Psoas muscle (tissue), 8 donors: ENCODE data around the gene CPNE7. TPM values are rescaled to one million over a fixed set of nuclear protein-coding genes. Genes with fewer than 3 reads are reported as not detected.

Experiments used
- ATAC-seq, 4 donors: fragments of 200-7000 bp; cut with Tn5 transposase; one replicate each; pipeline ENCODE4 v1.9.1; 2020; ENCODE audit warnings: moderate library complexity in 3 of 4, mild to moderate bottlenecking in 2 of 4
- DNase-seq, 2 donors: peaks; one replicate each; pipeline ENCODE4 v3.0.0-alpha.2; 2020
- H3K27ac ChIP-seq: fragments of 200-600 bp; one replicate; pipeline ENCODE4 v1.8.0; 2022
- H3K27me3 ChIP-seq, 3 donors: fragments of 200-600 bp in 1 of 3; one replicate each; pipeline versions ENCODE4 v1.6.1 to v1.8.0; 2013 to 2022; ENCODE audit warnings: low read length in 2 of 3, mild to moderate bottlenecking in 2 of 3, moderate library complexity in 1 of 3; ENCODE audit not compliant: insufficient read depth in 3 of 3
- H3K36me3 ChIP-seq, 2 donors: fragments of 200-600 bp in 1 of 2; one replicate each; pipeline versions ENCODE4 v1.6.1 to v1.8.0; 2013 to 2022; ENCODE audit warnings: low read depth in 1 of 2, mild to moderate bottlenecking in 1 of 2, moderate library complexity in 1 of 2; ENCODE audit not compliant: insufficient read depth in 1 of 2
- H3K4me1 ChIP-seq: fragments of 200-600 bp; one replicate; pipeline ENCODE4 v1.8.0; 2022
- H3K4me3 ChIP-seq: fragments of 200-600 bp; one replicate; pipeline ENCODE4 v1.8.0; 2022; ENCODE audit warnings: mild to moderate bottlenecking
- H3K9me3 ChIP-seq: fragments of 200-600 bp; one replicate; pipeline ENCODE4 v1.8.0; 2022
- CTCF ChIP-seq: fragments of 200-600 bp; IDR thresholded peaks from one replicate; pipeline ENCODE4 v1.8.0; 2022; ENCODE audit warnings: antibody characterized with exemption
- WGBS, 3 donors: extraction: QIAGEN DNeasy Blood & Tissue Kit; methylation state at CpG; one replicate each; pipeline versions ENCODE4 v1.1.6 to v1.1.7; 2013; 5-methylcytosine and 5-hydroxymethylcytosine counted together
- intact Hi-C, 2 donors: fragments of 100-400 bp; cut with DNase I; formaldehyde crosslinking; loops; one replicate each; pipeline versions ENCODE4 v1.11.0 to v1.14.2; 2022
- polyA plus RNA-seq, 3 donors: library from polyadenylated mRNA; stranded (reverse); fragments of 200-250 nt; gene quantifications; one replicate each; pipeline ENCODE4 v1.2.3, GENCODE V29; 2013
- total RNA-seq, 4 donors: library from RNA; stranded (reverse); fragmentation: NEBNext Ultra II Directional in 2 of 4; extraction: Animal tissue kit (Norgen Biotek cat#: 25700) in 2 of 4; gene quantifications; one replicate each; pipeline versions ENCODE4 v1.2.1 to v1.2.4, GENCODE V29; 2021 to 2023
- donor health status: healthy with polysubstance abuse.
- donor health status: DM: no; HTN: no; CAD: no; lungs with moderate emphysema.
- donor health status: Bipolar disorder and iron deficiency.
- donor health status: healthy.
- donor health status: DM: yes; HTN: yes; CAD: no.
- donor health status: DM: no; HTN: no; CAD: no.
- donor health status: DM: no; HTN: no; CAD: no.
- donor health status: DM: yes; HTN: yes; CAD: no.

CPNE7 gene
- total and polyA plus RNA-seq, 7 donors = 0.08 to 0.21 TPM; not detected in 5

DNA sequence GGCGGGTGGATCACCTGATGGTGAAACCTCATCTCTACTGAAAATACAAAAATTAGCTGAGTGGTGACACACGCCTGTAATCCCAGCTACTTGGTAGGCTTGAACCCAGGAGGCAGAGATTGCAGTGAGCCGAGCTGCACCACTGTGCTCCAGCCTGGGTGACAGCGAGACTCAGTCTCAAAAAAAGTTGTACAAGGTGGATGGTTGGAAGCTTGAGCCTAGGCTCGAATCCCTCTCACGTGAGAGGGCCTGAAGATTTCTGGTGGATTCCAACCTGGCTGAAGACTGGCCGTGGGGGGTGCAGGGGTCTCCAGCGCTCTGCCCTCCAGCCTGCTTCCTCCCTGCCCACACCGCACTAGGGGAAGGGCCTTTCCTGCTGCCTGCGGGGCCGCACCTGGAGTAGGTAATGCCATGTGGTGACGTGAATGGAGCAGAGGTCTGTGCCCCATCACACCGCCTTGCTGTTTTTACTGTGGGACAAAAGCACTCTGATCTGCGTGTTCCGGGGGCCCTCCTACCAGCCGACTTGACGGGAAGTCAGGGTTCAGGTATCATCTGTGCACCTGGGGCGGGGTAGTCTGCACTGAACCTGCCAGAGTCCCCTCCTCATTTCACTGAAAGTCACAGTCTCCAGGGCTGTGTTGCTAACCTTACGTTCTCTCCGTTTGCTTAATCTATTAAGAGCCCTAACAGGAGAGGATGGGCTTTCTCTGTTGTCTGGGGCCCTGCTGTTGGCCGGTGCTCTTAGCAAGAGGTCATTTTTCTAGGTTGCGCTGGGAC is 10.9 kb upstream of the CPNE7 start:
- Histone ChIP-seq H3K27me3 (peaks cover 0 to 2% (median 0%) of the 10 kb centered on the region in 3 donors), H3K27ac (peak overlapping the region; percentile 96), H3K4me3 (no peak overlapping the region), H3K36me3 (peaks cover 6 to 40% of the 10 kb centered on the region in 2 donors), H3K4me1 (peaks cover 44% of the 10 kb centered on the region), H3K9me3 (no peaks in the 10 kb centered on the region)
- 63 to 73% (median 68%) methylated on average over 22 of the region's 22 CpGs for WGBS, 3 donors
- ATAC-seq = no peak
- no peak for DNase-seq
- intact Hi-C loops = loop anchor here in 1 of 2 donors (5.0 kb wide), 1 partner anchor 37 kb away; no protein-coding TSS in a partner anchor
- no peak for TF ChIP-seq CTCF

GRCh38 chr16:89565256-89565505 is 10.4 kb upstream of the CPNE7 start:
- no peaks in the 10 kb centered on the region for H3K9me3 ChIP-seq
- no peak for DNase-seq
- no peak overlapping the region for H3K4me3 ChIP-seq
- H3K36me3 ChIP-seq = peaks cover 6 to 40% of the 10 kb centered on the region in 2 donors
- H3K27me3 ChIP-seq = peaks cover 0 to 7% (median 0%) of the 10 kb centered on the region in 3 donors
- TF ChIP-seq CTCF = no peak
- intact Hi-C loops = no loop called here
- no peak overlapping the region for H3K27ac ChIP-seq
- no peak for ATAC-seq
- WGBS, 3 donors = 23 to 46% (median 35%) methylated on average over 3 of the region's 3 CpGs
- H3K4me1 ChIP-seq = peaks cover 41% of the 10 kb centered on the region

GRCh38 chr16:89565506-89566372 is 9.8 kb upstream of the CPNE7 start:
- Histone ChIP-seq H3K4me3 (peak overlapping the region; percentile 43), H3K36me3 (peaks cover 6 to 40% of the 10 kb centered on the region in 2 donors), H3K27me3 (peaks cover 0 to 11% (median 0%) of the 10 kb centered on the region in 3 donors), H3K4me1 (peaks cover 41% of the 10 kb centered on the region), H3K9me3 (no peaks in the 10 kb centered on the region), H3K27ac (no peak overlapping the region)
- peak; percentile 70 to 82 for DNase-seq
- peak; percentile 50 to 63 (median 56) for ATAC-seq
- peak; percentile 51 for TF ChIP-seq CTCF
- intact Hi-C loops = no loop called here
- 4 to 6% (median 4%) methylated on average over 46 of the region's 46 CpGs for WGBS, 3 donors

DNA sequence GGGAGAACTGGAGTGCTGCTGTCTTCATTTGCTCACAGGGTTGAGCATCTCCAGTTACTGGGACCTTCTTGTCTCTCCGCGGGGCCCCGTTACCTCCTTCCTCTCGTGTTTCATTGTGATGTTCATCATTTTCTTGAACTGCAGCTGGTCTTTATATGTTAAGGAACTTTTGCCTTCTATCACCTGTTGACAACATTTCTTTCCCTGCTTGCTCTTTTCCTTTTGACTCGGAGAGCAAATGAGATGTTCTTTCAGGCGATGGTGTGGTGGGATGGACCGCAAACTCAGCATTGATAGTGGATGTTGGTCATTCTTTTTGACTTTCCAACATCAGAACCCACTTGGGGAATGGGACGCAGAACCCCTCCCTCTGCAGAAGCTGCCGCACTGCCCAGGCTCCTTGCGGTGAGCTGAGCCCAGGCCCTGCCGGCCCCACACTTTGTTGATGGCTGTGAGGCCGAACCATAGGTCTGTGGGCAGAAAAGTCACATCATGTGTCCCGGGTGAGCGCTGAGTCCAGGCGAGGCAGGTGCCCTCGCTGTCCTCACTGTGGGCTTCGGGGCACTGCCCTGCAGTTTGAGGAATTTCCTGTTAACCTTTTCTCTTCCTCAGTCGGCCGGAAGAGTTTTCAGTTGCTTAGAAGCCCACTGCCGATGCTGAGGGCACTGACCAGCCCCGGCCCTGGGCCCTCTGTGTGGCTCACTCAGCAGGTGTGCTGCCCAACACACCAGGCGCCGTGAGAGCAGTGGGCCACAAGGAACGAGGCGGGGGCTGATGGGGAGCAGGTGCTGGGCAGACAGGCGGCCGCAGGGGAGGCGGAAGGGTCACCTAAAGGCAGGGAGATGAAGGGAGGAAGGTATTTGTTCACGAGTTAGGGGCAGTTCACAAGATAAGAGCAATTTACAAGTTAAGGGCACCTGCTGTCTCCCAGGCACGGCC is 7.6 kb upstream of the CPNE7 start:
- intact Hi-C loops = no loop called here
- Histone ChIP-seq H3K4me3 (no peak overlapping the region), H3K27me3 (peaks cover 0 to 25% (median 0%) of the 10 kb centered on the region in 3 donors), H3K27ac (no peak overlapping the region), H3K4me1 (peaks cover 28% of the 10 kb centered on the region), H3K9me3 (no peaks in the 10 kb centered on the region), H3K36me3 (peaks cover 3 to 20% of the 10 kb centered on the region in 2 donors)
- DNase-seq = no peak
- WGBS, 3 donors = 69 to 73% (median 70%) methylated on average over 29 to 30 of the region's 30 CpGs
- no peak for ATAC-seq
- TF ChIP-seq CTCF = no peak
